Osteocyte (in vitro differentiated cells): ENCODE data around the gene PRKCE. TPM values are rescaled to one million over a fixed set of nuclear protein-coding genes. Genes with fewer than 3 reads are reported as not detected.

Experiments
- DNase-seq: peaks from one replicate; pipeline ENCODE4 v3.0.0; 2021; ENCODE audit warnings: mixed read lengths; ENCODE audit not compliant: unreplicated experiment; ENCODE audit errors: extremely low spot score
- H3K27ac Mint-ChIP-seq: one replicate; pipeline ENCODE4 v1.8.0; 2021; ENCODE audit warnings: mild to moderate bottlenecking, mixed read lengths; ENCODE audit not compliant: unreplicated experiment
- H3K27me3 Mint-ChIP-seq: one replicate; pipeline ENCODE4 v1.8.0; 2021; ENCODE audit warnings: mixed read lengths; ENCODE audit not compliant: unreplicated experiment
- H3K36me3 Mint-ChIP-seq: one replicate; pipeline ENCODE4 v1.8.0; 2021; ENCODE audit warnings: mixed read lengths; ENCODE audit not compliant: unreplicated experiment
- H3K4me1 Mint-ChIP-seq: one replicate; pipeline ENCODE4 v1.8.0; 2021; ENCODE audit warnings: mixed read lengths; ENCODE audit not compliant: unreplicated experiment
- H3K4me3 Mint-ChIP-seq: one replicate; pipeline ENCODE4 v1.8.0; 2021; ENCODE audit warnings: mild to moderate bottlenecking, moderate library complexity, mixed read lengths; ENCODE audit not compliant: unreplicated experiment
- H3K9me3 Mint-ChIP-seq: one replicate; pipeline ENCODE4 v1.8.0; 2021; ENCODE audit warnings: mixed read lengths; ENCODE audit not compliant: unreplicated experiment
- total RNA-seq: library from RNA; stranded (reverse); gene quantifications from 2 replicates; pipeline ENCODE4 v1.2.1, GENCODE V29; 2021
- TF ChIP-seq, protein P1 (sequence below): fragments of 200-600 bp; sonication (generic); IDR thresholded peaks from 2 replicates; pipeline ENCODE4 v1.5.0; 2021; ENCODE audit warnings: antibody characterized with exemption, mild to moderate bottlenecking, moderate library complexity

Gene PRKCE
- total RNA-seq, 1 donor from 2014 or later: 13.8 TPM

DNA sequence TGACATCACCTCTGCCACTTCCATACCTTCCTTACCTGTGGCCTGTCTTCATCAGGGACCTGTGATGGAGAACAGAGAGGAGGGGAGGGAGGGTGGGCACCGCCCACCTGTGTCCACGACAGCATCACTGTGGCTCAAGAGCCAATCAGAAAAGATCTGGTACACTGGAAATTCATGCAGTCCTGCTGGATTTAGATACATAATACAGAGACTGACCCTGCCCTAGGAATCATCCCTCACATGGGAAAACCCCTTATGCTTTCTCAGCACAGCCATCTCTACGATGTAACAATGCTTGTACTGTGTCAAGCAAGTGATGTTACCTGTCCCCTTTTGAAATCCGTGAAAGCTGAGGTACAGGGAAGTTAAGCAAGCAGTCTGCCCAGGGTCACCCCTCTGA, 500.1 kb downstream of the PRKCE start:
- H3K9me3 Mint-ChIP-seq: no peaks in the 10 kb centered on the region

GRCh38 chr2:46153996-46154753, 502.7 kb downstream of the PRKCE start:
- no peak overlapping the region for H3K27ac Mint-ChIP-seq
- no peak for DNase-seq
- peaks cover 5% of the 10 kb centered on the region for H3K36me3 Mint-ChIP-seq
- no peaks in the 10 kb centered on the region for H3K9me3 Mint-ChIP-seq
- peaks cover 14% of the 10 kb centered on the region for H3K4me1 Mint-ChIP-seq
- no peaks in the 10 kb centered on the region for H3K27me3 Mint-ChIP-seq
- no peak overlapping the region for H3K4me3 Mint-ChIP-seq
- TF ChIP-seq, protein P1, sequence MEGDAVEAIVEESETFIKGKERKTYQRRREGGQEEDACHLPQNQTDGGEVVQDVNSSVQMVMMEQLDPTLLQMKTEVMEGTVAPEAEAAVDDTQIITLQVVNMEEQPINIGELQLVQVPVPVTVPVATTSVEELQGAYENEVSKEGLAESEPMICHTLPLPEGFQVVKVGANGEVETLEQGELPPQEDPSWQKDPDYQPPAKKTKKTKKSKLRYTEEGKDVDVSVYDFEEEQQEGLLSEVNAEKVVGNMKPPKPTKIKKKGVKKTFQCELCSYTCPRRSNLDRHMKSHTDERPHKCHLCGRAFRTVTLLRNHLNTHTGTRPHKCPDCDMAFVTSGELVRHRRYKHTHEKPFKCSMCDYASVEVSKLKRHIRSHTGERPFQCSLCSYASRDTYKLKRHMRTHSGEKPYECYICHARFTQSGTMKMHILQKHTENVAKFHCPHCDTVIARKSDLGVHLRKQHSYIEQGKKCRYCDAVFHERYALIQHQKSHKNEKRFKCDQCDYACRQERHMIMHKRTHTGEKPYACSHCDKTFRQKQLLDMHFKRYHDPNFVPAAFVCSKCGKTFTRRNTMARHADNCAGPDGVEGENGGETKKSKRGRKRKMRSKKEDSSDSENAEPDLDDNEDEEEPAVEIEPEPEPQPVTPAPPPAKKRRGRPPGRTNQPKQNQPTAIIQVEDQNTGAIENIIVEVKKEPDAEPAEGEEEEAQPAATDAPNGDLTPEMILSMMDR: no peak

More for the DNA sequence above, 500.1 kb downstream of the PRKCE start:
- Mint-ChIP-seq H3K36me3 (peaks cover 8% of the 10 kb centered on the region), H3K4me3 (no peak overlapping the region), H3K27ac (no peak overlapping the region), H3K27me3 (no peaks in the 10 kb centered on the region), H3K4me1 (peaks cover 14% of the 10 kb centered on the region)
- DNase-seq: no peak
- TF ChIP-seq, protein P1: no peak

GRCh38 chr2:46157072-46157965, 505.8 kb downstream of the PRKCE start:
- TF ChIP-seq, protein P1: no peak
- Mint-ChIP-seq H3K36me3 (peaks cover 9% of the 10 kb centered on the region), H3K4me3 (no peak overlapping the region), H3K27me3 (no peaks in the 10 kb centered on the region), H3K9me3 (no peaks in the 10 kb centered on the region), H3K4me1 (peaks cover 1% of the 10 kb centered on the region), H3K27ac (no peak overlapping the region)
- no peak for DNase-seq

DNA sequence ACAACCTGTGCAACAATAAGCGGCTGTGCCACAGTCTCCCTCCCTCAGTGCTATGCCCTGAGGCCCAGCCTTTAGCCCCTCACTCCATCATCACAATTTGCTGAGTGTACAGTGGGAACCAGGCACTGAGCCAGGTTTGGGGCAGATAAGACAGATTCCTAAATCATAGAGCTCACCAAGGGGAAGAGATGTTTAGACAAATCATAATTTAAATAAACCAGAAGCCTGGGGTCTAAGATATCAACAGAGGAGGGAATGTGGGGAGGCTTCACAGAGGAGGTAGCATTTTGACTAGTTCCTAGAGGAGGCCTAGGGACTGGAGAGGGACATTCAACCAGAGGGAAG, 506.5 kb downstream of the PRKCE start:
- TF ChIP-seq, protein P1: no peak
- H3K9me3 Mint-ChIP-seq: no peaks in the 10 kb centered on the region
- peaks cover 9% of the 10 kb centered on the region for H3K36me3 Mint-ChIP-seq
- H3K4me1 Mint-ChIP-seq: no peaks in the 10 kb centered on the region
- H3K4me3 Mint-ChIP-seq: no peak overlapping the region
- no peak overlapping the region for H3K27ac Mint-ChIP-seq
- no peaks in the 10 kb centered on the region for H3K27me3 Mint-ChIP-seq
- DNase-seq: no peak

- Mint-ChIP-seq H3K27ac (no peak overlapping the region), H3K9me3 (no peaks in the 10 kb centered on the region), H3K4me3 (no peak overlapping the region), H3K4me1 (peaks cover 1% of the 10 kb centered on the region), H3K36me3 (peaks cover 9% of the 10 kb centered on the region), H3K27me3 (no peaks in the 10 kb centered on the region)
- no peak for DNase-seq
- TF ChIP-seq, protein P1: no peak
Observed at GRCh38 chr2:46158661-46159060, 507.2 kb downstream of the PRKCE start.
